Upper lobe of left lung (tissue), 6 donors: Measurements from ENCODE around the gene OR10A6. TPM values are rescaled to one million over a fixed set of nuclear protein-coding genes. Genes with fewer than 3 reads are reported as not detected.

Experiments used
- ATAC-seq, 2 donors: fragments of 200-7000 bp; cut with Tn5 transposase; one replicate each; pipeline ENCODE4 v1.9.1; 2022; ENCODE audit warnings: mild to moderate bottlenecking in 2 of 2, moderate library complexity in 2 of 2; ENCODE audit not compliant: low FRiP score in 2 of 2
- DNase-seq, 2 donors: peaks; one replicate each; pipeline ENCODE4 v3.0.0-alpha.2; 2019 to 2020
- H3K27ac ChIP-seq, 4 donors: fragments of 200-600 bp; sonication (generic); one replicate each; pipeline ENCODE4 v1.5.1; 2016 to 2019
- H3K27me3 ChIP-seq, 4 donors: fragments of 200-600 bp; sonication (generic); one replicate each; pipeline ENCODE4 v1.5.1; 2017 to 2019
- H3K36me3 ChIP-seq, 4 donors: fragments of 200-600 bp; sonication (generic); one replicate each; pipeline ENCODE4 v1.5.1; 2016 to 2019
- H3K4me1 ChIP-seq, 4 donors: fragments of 200-600 bp; sonication (generic); one replicate each; pipeline ENCODE4 v1.5.1; 2018 to 2019
- H3K4me3 ChIP-seq, 4 donors: fragments of 200-600 bp; sonication (generic); one replicate each; pipeline ENCODE4 v1.5.1; 2017 to 2019; ENCODE audit warnings: mild to moderate bottlenecking in 2 of 4, moderate library complexity in 1 of 4
- H3K9me3 ChIP-seq, 4 donors: fragments of 200-600 bp; sonication (generic); one replicate each; pipeline ENCODE4 v1.5.1; 2018 to 2019
- CTCF ChIP-seq, 6 experiments: fragments of 450-650 bp in 4 of 6; fragments of 200-600 bp in 2 of 6; sonication (generic) in 2 of 6; IDR thresholded peaks; one replicate each; pipeline ENCODE4 v1.5.1; 2016 to 2019; ENCODE audit warnings: antibody characterized with exemption in 6 of 6
- EP300 ChIP-seq, 4 donors: sonication (generic); formaldehyde crosslinking; IDR thresholded peaks; one replicate each; pipeline ENCODE4 v1.5.1; 2017; ENCODE audit warnings: antibody characterized with exemption in 4 of 4, control low read depth in 2 of 4
- POLR2A ChIP-seq, 4 donors: fragments of 450-650 bp; IDR thresholded peaks; one replicate each; pipeline ENCODE4 v1.5.1; 2016 to 2017; ENCODE audit warnings: antibody characterized with exemption in 4 of 4, mild to moderate bottlenecking in 2 of 4
- POLR2AphosphoS5 ChIP-seq, 2 donors: sonication (generic); formaldehyde crosslinking; IDR thresholded peaks; one replicate each; pipeline ENCODE4 v1.5.1; 2017; ENCODE audit warnings: antibody characterized with exemption in 2 of 2
- whole genome bisulfite sequencing, 2 donors: methylation state at CpG; one replicate each; pipeline ENCODE4 v1.1.5; 2017 to 2018; 5-methylcytosine and 5-hydroxymethylcytosine counted together
- total RNA-seq, 6 donors: library from RNA; depleted of rRNA in 4 of 6; stranded (reverse); fragments of >200 nt in 4 of 6; gene quantifications; one replicate each; pipeline versions ENCODE4 v1.1.0 to v1.2.1, GENCODE V29; 2016 to 2021
- donor health status: DM: no; HTN: no; CAD: no; lungs with moderate emphysema.
- donor health status: DM: no; HTN: yes; CAD: no; lungs with severe emphysema.

Gene OR10A6
- total RNA-seq, 6 donors from 2014 or later, result not detected

GRCh38 chr11:7918141-7918540, 12.9 kb downstream of the OR10A6 start:
- DNase-seq (no peak), ATAC-seq (no peak)
- no peaks in the 10 kb centered on the region for H3K27me3 ChIP-seq
- WGBS, 2 donors, result 70 to 74% methylated on average over 2 of the region's 2 CpGs
- H3K36me3 ChIP-seq, result no peaks in the 10 kb centered on the region
- no peak overlapping the region for H3K27ac ChIP-seq
- TF ChIP-seq POLR2A (IDR thresholded peaks at IDR 0.05) (no peak), CTCF (IDR thresholded peaks at IDR 0.05) (no peak), POLR2AphosphoS5 (IDR thresholded peaks at IDR 0.05) (no peak), EP300 (IDR thresholded peaks at IDR 0.05) (no peak)
- no peaks in the 10 kb centered on the region for H3K9me3 ChIP-seq
- H3K4me1 ChIP-seq, result no peaks in the 10 kb centered on the region
- no peak overlapping the region for H3K4me3 ChIP-seq

GRCh38 chr11:7911011-7911410, 20.1 kb downstream of the OR10A6 start:
- Histone ChIP-seq H3K36me3 (no peaks in the 10 kb centered on the region), H3K4me1 (no peaks in the 10 kb centered on the region), H3K27me3 (no peaks in the 10 kb centered on the region), H3K9me3 (no peaks in the 10 kb centered on the region), H3K27ac (no peak overlapping the region), H3K4me3 (no peak overlapping the region)
- ATAC-seq, result no peak
- TF ChIP-seq POLR2A (IDR thresholded peaks at IDR 0.05) (no peak), POLR2AphosphoS5 (IDR thresholded peaks at IDR 0.05) (no peak), CTCF (IDR thresholded peaks at IDR 0.05) (no peak), EP300 (IDR thresholded peaks at IDR 0.05) (no peak)
- no peak for DNase-seq

DNA sequence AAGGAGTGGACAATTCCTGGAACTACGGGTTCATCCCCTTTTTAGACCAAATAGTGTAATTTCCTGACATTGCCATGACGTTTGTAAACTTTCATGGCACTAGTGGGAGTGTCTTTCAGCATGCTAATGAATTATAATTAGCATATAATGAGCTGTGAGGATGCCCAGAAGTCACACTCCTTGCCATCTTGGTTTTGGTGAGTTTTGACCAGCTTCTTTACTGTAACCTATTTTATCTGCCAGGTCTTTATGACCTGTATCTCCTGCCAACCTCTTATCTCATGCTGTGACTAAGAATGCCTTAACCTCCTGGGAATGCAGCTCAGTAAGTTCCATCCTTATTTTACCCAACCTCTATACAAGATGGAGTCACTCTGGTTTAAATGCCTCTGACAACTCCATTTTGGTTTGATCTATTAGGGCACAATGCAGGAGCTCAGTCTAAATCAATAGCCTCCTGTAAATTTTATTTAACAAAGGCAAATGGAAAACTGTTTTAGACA, 20.7 kb downstream of the OR10A6 start:
- H3K27ac ChIP-seq, result no peak overlapping the region
- no peaks in the 10 kb centered on the region for H3K4me1 ChIP-seq
- 23 to 46% methylated on average over 2 of the region's 2 CpGs for WGBS, 2 donors
- DNase-seq, result no peak
- TF ChIP-seq POLR2A (IDR thresholded peaks at IDR 0.05) (no peak), CTCF (IDR thresholded peaks at IDR 0.05) (no peak), POLR2AphosphoS5 (IDR thresholded peaks at IDR 0.05) (no peak), EP300 (IDR thresholded peaks at IDR 0.05) (no peak)
- no peaks in the 10 kb centered on the region for H3K27me3 ChIP-seq
- ATAC-seq, result no peak
- H3K36me3 ChIP-seq, result no peaks in the 10 kb centered on the region
- no peak overlapping the region for H3K4me3 ChIP-seq
- H3K9me3 ChIP-seq, result no peaks in the 10 kb centered on the region

DNA sequence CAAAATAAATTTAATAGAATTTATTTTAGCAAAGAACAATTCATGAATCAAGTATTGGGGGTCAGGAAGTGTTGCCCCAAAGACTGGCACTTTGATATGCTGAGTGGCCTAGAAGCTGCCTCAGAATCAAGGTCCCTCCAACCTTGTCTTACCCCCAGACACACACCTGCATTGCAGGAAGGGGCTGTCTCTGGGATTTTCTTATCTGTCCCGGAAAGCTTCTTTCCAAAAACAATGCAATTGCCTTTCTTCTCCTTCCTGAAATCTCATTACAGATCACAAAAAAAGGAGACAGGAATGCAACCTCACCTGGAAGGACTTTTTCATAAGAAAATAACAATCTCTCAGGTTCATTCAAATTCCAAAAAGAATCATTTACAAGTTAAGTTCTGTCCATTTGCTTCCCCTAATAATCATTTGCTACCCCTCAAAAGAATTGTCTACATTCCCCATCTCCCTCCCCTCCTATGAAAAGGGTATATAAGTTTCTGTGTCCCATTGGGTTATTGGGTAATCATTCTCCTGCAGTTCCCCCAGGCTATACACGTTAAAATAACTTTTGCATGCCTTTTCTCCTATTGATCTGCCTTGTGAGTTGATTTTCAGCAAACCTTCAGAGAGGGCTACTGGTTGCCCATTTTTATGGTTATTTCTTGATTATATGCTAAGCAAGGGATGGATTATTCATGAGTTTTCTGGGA, 21.3 kb downstream of the OR10A6 start:
- WGBS, 2 donors, result 54 to 61% methylated on average over 2 of the region's 2 CpGs

More for the DNA sequence above, 21.3 kb downstream of the OR10A6 start:
- H3K27me3 ChIP-seq, result no peaks in the 10 kb centered on the region
- H3K27ac ChIP-seq, result no peak overlapping the region
- no peak for DNase-seq
- no peak overlapping the region for H3K4me3 ChIP-seq
- no peaks in the 10 kb centered on the region for H3K9me3 ChIP-seq
- ATAC-seq, result no peak
- H3K36me3 ChIP-seq, result no peaks in the 10 kb centered on the region
- no peaks in the 10 kb centered on the region for H3K4me1 ChIP-seq
- TF ChIP-seq EP300 (IDR thresholded peaks at IDR 0.05) (no peak), CTCF (IDR thresholded peaks at IDR 0.05) (no peak), POLR2AphosphoS5 (IDR thresholded peaks at IDR 0.05) (no peak), POLR2A (IDR thresholded peaks at IDR 0.05) (no peak)
